ENCODE results near the gene BOLL. TPM values are rescaled to one million over a fixed set of nuclear protein-coding genes. Genes with fewer than 3 reads are reported as not detected.
"Not testable (repeated sequence)": the region's sequence is repeated elsewhere in the genome, so short reads cannot be mapped to it uniquely, and the experiment has no call there.

The BOLL gene
- total and polyA plus RNA-seq, 8 donors = 0.10 TPM; not detected in 7

DNA sequence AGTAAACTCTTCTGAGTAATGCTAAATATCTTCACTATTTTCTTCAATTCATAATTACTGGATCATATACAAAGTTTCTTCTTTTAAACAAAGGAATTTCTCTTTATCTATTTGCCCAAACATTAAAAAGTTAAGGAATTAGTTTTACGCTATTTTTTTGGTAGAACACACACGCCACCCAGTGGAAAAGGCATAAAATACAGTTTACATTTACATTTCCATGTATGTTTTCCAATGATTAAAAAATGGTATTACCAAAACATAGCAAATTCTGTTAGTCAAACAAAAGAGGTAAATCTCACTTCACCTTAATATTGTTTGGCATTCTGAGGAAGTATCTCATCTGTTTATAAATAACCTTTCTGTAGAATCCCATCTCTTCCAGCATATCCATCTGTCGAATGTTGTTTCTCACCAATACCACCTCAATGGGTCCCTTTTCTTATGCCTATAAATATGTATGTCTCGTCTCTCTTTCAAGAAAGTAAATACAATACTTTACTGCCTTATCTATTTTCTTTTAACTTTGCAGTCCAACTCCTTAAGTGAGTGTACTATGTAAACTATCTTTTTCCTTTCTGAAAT, 7.2 kb downstream of the BOLL start:
- TF ChIP-seq, protein P1, sequence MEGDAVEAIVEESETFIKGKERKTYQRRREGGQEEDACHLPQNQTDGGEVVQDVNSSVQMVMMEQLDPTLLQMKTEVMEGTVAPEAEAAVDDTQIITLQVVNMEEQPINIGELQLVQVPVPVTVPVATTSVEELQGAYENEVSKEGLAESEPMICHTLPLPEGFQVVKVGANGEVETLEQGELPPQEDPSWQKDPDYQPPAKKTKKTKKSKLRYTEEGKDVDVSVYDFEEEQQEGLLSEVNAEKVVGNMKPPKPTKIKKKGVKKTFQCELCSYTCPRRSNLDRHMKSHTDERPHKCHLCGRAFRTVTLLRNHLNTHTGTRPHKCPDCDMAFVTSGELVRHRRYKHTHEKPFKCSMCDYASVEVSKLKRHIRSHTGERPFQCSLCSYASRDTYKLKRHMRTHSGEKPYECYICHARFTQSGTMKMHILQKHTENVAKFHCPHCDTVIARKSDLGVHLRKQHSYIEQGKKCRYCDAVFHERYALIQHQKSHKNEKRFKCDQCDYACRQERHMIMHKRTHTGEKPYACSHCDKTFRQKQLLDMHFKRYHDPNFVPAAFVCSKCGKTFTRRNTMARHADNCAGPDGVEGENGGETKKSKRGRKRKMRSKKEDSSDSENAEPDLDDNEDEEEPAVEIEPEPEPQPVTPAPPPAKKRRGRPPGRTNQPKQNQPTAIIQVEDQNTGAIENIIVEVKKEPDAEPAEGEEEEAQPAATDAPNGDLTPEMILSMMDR (IDR thresholded peaks at IDR 0.05) = peak; percentile 64 to 68
- no peaks in the 10 kb centered on the region for H3K27me3 ChIP-seq
- DNase-seq (peak in 2 of 4 donors; percentile 19 to 42), ATAC-seq (peak; percentile 41)
- no peaks in the 10 kb centered on the region for H3K9me3 ChIP-seq
- H3K4me1 ChIP-seq = no peaks in the 10 kb centered on the region
- no peak overlapping the region for H3K27ac ChIP-seq
- intact Hi-C loops (cut with DNase I) = loop anchor here in 1 of 2 donors (10.0 kb wide), 1 partner anchor 63 kb away; no protein-coding TSS in a partner anchor
- no peaks in the 10 kb centered on the region for H3K36me3 ChIP-seq
- H3K4me3 ChIP-seq = no peak overlapping the region

DNA sequence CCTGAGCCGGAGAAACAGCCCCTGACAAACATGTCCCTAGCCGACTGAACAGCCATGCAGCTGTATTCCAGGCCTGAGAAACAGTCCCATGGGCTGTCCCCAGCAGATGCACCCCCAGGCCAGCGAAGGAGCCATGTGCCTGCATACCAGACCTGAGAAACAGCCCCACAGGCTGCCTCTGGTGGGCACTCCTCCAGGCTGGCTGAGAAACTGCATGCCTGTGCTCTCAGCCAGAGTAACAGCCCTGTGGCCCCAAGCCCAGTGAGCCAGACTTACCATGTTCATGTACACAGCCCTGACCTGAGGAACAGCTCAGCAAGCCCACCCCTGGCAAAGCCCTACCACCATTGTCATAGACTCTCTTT, 24.8 kb downstream of the BOLL start:
- H3K4me1 ChIP-seq = no peaks in the 10 kb centered on the region
- DNase-seq (no peak), ATAC-seq (no peak)
- TF ChIP-seq, protein P1 (IDR thresholded peaks at IDR 0.05) = no peak
- peaks cover 0 to 27% of the 10 kb centered on the region in 2 donors for H3K9me3 ChIP-seq
- no peaks in the 10 kb centered on the region for H3K27me3 ChIP-seq
- no peak overlapping the region for H3K27ac ChIP-seq
- H3K36me3 ChIP-seq = no peaks in the 10 kb centered on the region
- no peak overlapping the region for H3K4me3 ChIP-seq
- intact Hi-C loops (cut with DNase I) = no loop called here

GRCh38 chr2:197759625-197760292, 25.4 kb downstream of the BOLL start:
- Histone ChIP-seq H3K9me3 (peaks cover 0 to 27% of the 10 kb centered on the region in 2 donors), H3K36me3 (no peaks in the 10 kb centered on the region), H3K4me1 (no peaks in the 10 kb centered on the region), H3K27me3 (no peaks in the 10 kb centered on the region), H3K4me3 (no peak overlapping the region), H3K27ac (no peak overlapping the region)
- intact Hi-C loops (cut with DNase I) = no loop called here
- ATAC-seq (no peak), DNase-seq (no peak)
- TF ChIP-seq, protein P1 (IDR thresholded peaks at IDR 0.05) = no peak

GRCh38 chr2:197759013-197759412, 26.1 kb downstream of the BOLL start:
- H3K9me3 ChIP-seq = peaks cover 0 to 27% of the 10 kb centered on the region in 2 donors
- DNase-seq (no peak), ATAC-seq (no peak)
- intact Hi-C loops (cut with DNase I) = no loop called here
- no peak overlapping the region for H3K27ac ChIP-seq
- no peaks in the 10 kb centered on the region for H3K36me3 ChIP-seq
- no peaks in the 10 kb centered on the region for H3K4me1 ChIP-seq
- H3K4me3 ChIP-seq = no peak overlapping the region
- H3K27me3 ChIP-seq = no peaks in the 10 kb centered on the region
- TF ChIP-seq, protein P1 (IDR thresholded peaks at IDR 0.05) = no peak

DNA sequence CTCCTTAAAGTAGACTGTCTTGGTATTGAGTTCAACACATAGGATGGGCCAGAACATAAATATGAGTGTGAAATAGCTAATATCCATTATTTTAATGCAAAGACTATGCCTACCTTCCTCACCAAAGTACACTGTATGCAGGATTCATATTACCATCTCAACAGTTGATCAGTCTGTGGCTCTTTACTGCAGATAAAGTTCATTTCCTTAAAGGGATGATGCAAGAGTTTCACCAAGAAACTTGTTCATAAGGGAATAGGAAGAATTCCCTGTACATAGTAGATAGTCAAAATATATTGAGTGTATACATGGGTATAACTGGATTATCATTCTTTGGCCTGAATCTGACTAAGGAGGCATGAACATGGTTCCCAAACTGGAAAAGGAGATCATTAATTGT, 44.9 kb downstream of the BOLL start:
- H3K36me3 ChIP-seq = no peaks in the 10 kb centered on the region
- TF ChIP-seq, protein P1 (IDR thresholded peaks at IDR 0.05) = no peak

DNA sequence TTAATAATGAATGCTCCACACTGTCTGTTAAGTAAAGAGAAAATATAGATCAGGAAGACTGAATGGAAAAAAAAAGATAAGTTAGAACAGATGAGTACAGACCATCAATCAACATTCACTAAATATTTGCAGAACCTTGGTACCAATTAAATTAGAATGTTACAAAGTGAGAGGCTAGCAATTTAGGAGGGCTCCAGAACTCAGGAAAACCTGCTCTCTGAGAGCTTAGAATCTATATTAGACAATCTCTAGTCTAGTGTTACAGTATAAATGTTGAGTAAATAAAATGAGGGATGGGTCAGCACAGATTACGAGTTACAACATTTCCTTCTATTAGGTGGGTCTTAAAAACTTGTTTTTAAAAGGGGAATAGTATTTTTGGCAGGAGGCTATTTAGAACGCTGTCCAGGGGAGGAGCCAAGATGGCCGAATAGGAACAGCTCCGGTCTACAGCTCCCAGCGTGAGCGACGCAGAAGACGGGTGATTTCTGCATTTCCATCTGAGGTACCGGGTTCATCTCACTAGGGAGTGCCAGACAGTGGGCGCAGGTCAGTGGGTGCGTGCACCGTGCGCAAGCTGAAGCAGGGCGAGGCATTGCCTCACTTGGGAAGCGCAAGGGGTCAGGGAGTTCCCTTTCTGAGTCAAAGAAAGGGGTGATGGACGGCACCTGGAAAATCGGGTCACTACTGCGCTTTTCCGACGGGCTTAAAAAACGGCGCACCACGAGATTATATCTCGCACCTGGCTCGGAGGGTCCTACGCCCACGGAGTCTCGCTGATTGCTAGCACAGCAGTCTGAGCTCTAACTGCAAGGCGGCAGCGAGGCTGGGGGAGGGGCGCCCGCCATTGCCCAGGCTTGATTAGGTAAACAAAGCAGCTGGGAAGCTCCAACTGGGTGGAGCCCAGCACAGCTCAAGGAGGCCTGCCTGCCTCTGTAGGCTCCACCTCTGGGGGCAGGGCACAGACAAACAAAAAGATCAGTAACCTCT, 56.3 kb downstream of the BOLL start:
- H3K4me1 ChIP-seq; ATAC-seq; H3K9me3 ChIP-seq; H3K36me3 ChIP-seq; intact Hi-C loops (cut with DNase I); H3K4me3 ChIP-seq; DNase-seq; H3K27me3 ChIP-seq; H3K27ac ChIP-seq: not testable (repeated sequence)

More for the DNA sequence above, 44.9 kb downstream of the BOLL start:
- no peak overlapping the region for H3K4me3 ChIP-seq
- DNase-seq (no peak), ATAC-seq (no peak)
- H3K9me3 ChIP-seq = no peaks in the 10 kb centered on the region
- H3K27ac ChIP-seq = no peak overlapping the region
- intact Hi-C loops (cut with DNase I) = no loop called here
- no peaks in the 10 kb centered on the region for H3K4me1 ChIP-seq
- no peaks in the 10 kb centered on the region for H3K27me3 ChIP-seq

Data from left lung (tissue), 10 donors.